SK-N-SH (cell line): ENCODE data around the gene NSUN7. TPM values are rescaled to one million over a fixed set of nuclear protein-coding genes. Genes with fewer than 3 reads are reported as not detected.

ENCODE experiments used
- CTCF ChIA-PET: fragments of 300-600, 350-600 bp; formaldehyde crosslinking; extraction: SDS; loops from one replicate; lab custom pipeline; 2021; lab: Yijun Ruan, JAX
- POLR2A ChIA-PET: fragments of 350-600 bp; sonication (Branson Sonifier 250); formaldehyde crosslinking; extraction: SDS; loops from one replicate; lab custom pipeline; 2020; ENCODE audit warnings: antibody characterized with exemption, inconsistent platforms; lab: Yijun Ruan, JAX
- DNase-seq: peaks from one replicate; pipeline ENCODE4 v3.0.0; 2012
- H2AFZ ChIP-seq: fragments of 200-600 bp; sonication (generic); 2 replicates; pipeline ENCODE4 v1.8.1; 2016; ENCODE audit warnings: antibody characterized with exemption, mild to moderate bottlenecking, low read depth
- H3F3A ChIP-seq: fragments of 200-600 bp; sonication (generic); replicated peaks from 2 replicates; pipeline ENCODE3; 2016; ENCODE audit warnings: antibody characterized with exemption, mild to moderate bottlenecking; ENCODE audit not compliant: insufficient read depth
- H3K27ac ChIP-seq, 2 experiments: fragments of 200-500 bp in 1 of 2; fragments of 200-600 bp in 1 of 2; sonication (Bioruptor generic) in 1 of 2; sonication (generic), shearing (Covaris generic) in 1 of 2; 2 replicates each; pipeline versions ENCODE4 v1.5.1 to v1.6.1; 2014 to 2016; ENCODE audit warnings: low read depth in 2 of 2, inconsistent platforms in 1 of 2, low read length in 1 of 2, mild to moderate bottlenecking in 1 of 2, mixed read lengths in 1 of 2
- H3K27me3 ChIP-seq: fragments of 200-600 bp; sonication (generic), shearing (Covaris generic); 2 replicates; pipeline ENCODE4 v1.6.1; 2016; ENCODE audit warnings: mixed run types; ENCODE audit not compliant: insufficient read depth
- H3K36me3 ChIP-seq, 2 experiments: fragments of 200-500 bp in 1 of 2; fragments of 200-600 bp in 1 of 2; sonication (Bioruptor generic) in 1 of 2; sonication (generic) in 1 of 2; replicated peaks in 1 of 2; 2 replicates each; pipeline versions ENCODE3 to v1.5.1; 2014 to 2016; ENCODE audit warnings: low read length in 1 of 2, mild to moderate bottlenecking in 1 of 2; ENCODE audit not compliant: insufficient read depth in 2 of 2, control insufficient read depth in 1 of 2
- H3K4me1 ChIP-seq, 2 experiments: fragments of 200-500 bp in 1 of 2; fragments of 200-600 bp in 1 of 2; sonication (Bioruptor generic) in 1 of 2; sonication (generic), shearing (Covaris generic) in 1 of 2; 2 replicates each; pipeline versions ENCODE4 v1.5.1 to v1.6.1; 2014 to 2016; ENCODE audit warnings: low read depth in 1 of 2, low read length in 1 of 2, mixed run types in 1 of 2; ENCODE audit not compliant: insufficient read depth in 2 of 2, control insufficient read depth in 1 of 2
- H3K4me2 ChIP-seq: fragments of 200-600 bp; sonication (generic), shearing (Covaris generic); 2 replicates; pipeline ENCODE4 v1.6.1; 2017; ENCODE audit warnings: mixed run types
- H3K4me3 ChIP-seq, 2 experiments: fragments of 200-500 bp in 1 of 2; fragments of 200-600 bp in 1 of 2; sonication (Bioruptor generic) in 1 of 2; sonication (generic), shearing (Covaris generic) in 1 of 2; 2 replicates each; pipeline versions ENCODE4 v1.5.1 to v1.8.1; 2014 to 2016; ENCODE audit warnings: low read depth in 2 of 2, inconsistent platforms in 1 of 2, low read length in 1 of 2, mild to moderate bottlenecking in 1 of 2, mixed read lengths in 1 of 2, moderate library complexity in 1 of 2
- H3K79me2 ChIP-seq: fragments of 200-600 bp; sonication (generic); 2 replicates; pipeline ENCODE4 v1.8.1; 2017; ENCODE audit warnings: mild to moderate bottlenecking; ENCODE audit not compliant: insufficient read depth
- H3K9ac ChIP-seq: fragments of 200-600 bp; sonication (generic); 2 replicates; pipeline ENCODE4 v1.6.1; 2017; ENCODE audit warnings: mixed run types
- H3K9me2 ChIP-seq: fragments of 200-600 bp; sonication (generic); 2 replicates; pipeline ENCODE4 v1.6.1; 2017; ENCODE audit warnings: mixed run types
- H3K9me3 ChIP-seq: fragments of 200-600 bp; sonication (generic); 2 replicates; pipeline ENCODE4 v1.6.1; 2017; ENCODE audit warnings: mixed run types, mild to moderate bottlenecking, moderate library complexity
- H4K20me1 ChIP-seq: fragments of 200-600 bp; sonication (generic); 2 replicates; pipeline ENCODE4 v1.6.1; 2017; ENCODE audit warnings: mild to moderate bottlenecking, mixed run types; ENCODE audit not compliant: insufficient read depth
- CHD2 ChIP-seq: fragments of 150-350 bp; IDR thresholded peaks from 2 replicates; pipeline ENCODE4 v1.6.1; 2018; ENCODE audit warnings: low read length; ENCODE audit not compliant: partially characterized antibody
- CTCF ChIP-seq: fragments of 200-600 bp; sonication (generic); IDR thresholded peaks from 2 replicates; pipeline ENCODE4 v1.6.1; 2017; ENCODE audit warnings: antibody characterized with exemption, mild to moderate bottlenecking, moderate library complexity
- FOSL2 ChIP-seq: IDR thresholded peaks from 2 replicates; pipeline ENCODE4 v1.4.0; 2012; ENCODE audit warnings: low read depth, mild to moderate bottlenecking, moderate library complexity, borderline replicate concordance
- FOXJ3 ChIP-seq: sonication (generic); formaldehyde crosslinking; IDR thresholded peaks from 2 replicates; pipeline ENCODE4 v1.5.1; 2020; ENCODE audit warnings: mild to moderate bottlenecking, missing genetic modification reagents
- FOXM1 ChIP-seq: IDR thresholded peaks from 2 replicates; pipeline ENCODE4 v1.4.0; 2012; ENCODE audit warnings: low read depth, mild to moderate bottlenecking
- IRF3 ChIP-seq: fragments of 150-350 bp; IDR thresholded peaks from 2 replicates; pipeline ENCODE4 v1.6.1; 2016; ENCODE audit warnings: mild to moderate bottlenecking, low read depth, low read length
- MEF2A ChIP-seq: IDR thresholded peaks from 2 replicates; pipeline ENCODE4 v1.4.0; 2012; ENCODE audit warnings: low read depth, borderline replicate concordance
- MXI1 ChIP-seq: IDR thresholded peaks from 2 replicates; pipeline ENCODE4 v1.6.1; 2012; ENCODE audit warnings: mild to moderate bottlenecking, low read depth, low read length, improper control_type of control experiment
- NFIC ChIP-seq: IDR thresholded peaks from 2 replicates; pipeline ENCODE4 v1.4.0; 2012; ENCODE audit warnings: borderline replicate concordance
- NRF1 ChIP-seq: IDR thresholded peaks from 2 replicates; pipeline ENCODE4 v1.6.1; 2012; ENCODE audit warnings: low read depth, mild to moderate bottlenecking, low read length
- PBX3 ChIP-seq: IDR thresholded peaks from 2 replicates; pipeline ENCODE4; 2012
- RCOR1 ChIP-seq: fragments of 150-350 bp; IDR thresholded peaks from 2 replicates; pipeline ENCODE4 v1.6.1; 2017; ENCODE audit warnings: antibody characterized with exemption, low read length
- REST ChIP-seq: IDR thresholded peaks from 2 replicates; pipeline ENCODE4 v1.6.1; 2012; ENCODE audit warnings: mild to moderate bottlenecking, low read depth, low read length, moderate library complexity
- RXRA ChIP-seq: IDR thresholded peaks from 2 replicates; pipeline ENCODE4 v1.4.0; 2012; ENCODE audit warnings: low read depth, mild to moderate bottlenecking, borderline replicate concordance
- SMC3 ChIP-seq: IDR thresholded peaks from 2 replicates; pipeline ENCODE4 v1.6.1; 2012; ENCODE audit warnings: low read depth, low read length, improper control_type of control experiment
- TAF1 ChIP-seq: IDR thresholded peaks from 2 replicates; pipeline ENCODE4 v1.6.1; 2012; ENCODE audit warnings: low read depth, mild to moderate bottlenecking, low read length, moderate library complexity, borderline replicate concordance
- TEAD4 ChIP-seq: IDR thresholded peaks from 2 replicates; pipeline ENCODE4 v1.4.0; 2012; ENCODE audit warnings: mild to moderate bottlenecking, borderline replicate concordance; ENCODE audit not compliant: insufficient read depth
- USF1 ChIP-seq: IDR thresholded peaks from 2 replicates; pipeline ENCODE4 v1.4.0; 2012; ENCODE audit warnings: low read depth, borderline replicate concordance
- USF2 ChIP-seq: fragments of 150-350 bp; IDR thresholded peaks from 2 replicates; pipeline ENCODE4 v1.6.1; 2017; ENCODE audit warnings: antibody characterized with exemption, low read length, low read depth, borderline replicate concordance
- ZBTB33 ChIP-seq: IDR thresholded peaks from 2 replicates; pipeline ENCODE4 v1.4.0; 2012; ENCODE audit warnings: low read depth, borderline replicate concordance
- WGBS: methylation state at CpG from one replicate; pipeline ENCODE4 v1.1.6; 2017; ENCODE audit warnings: low lambda C conversion rate; 5-methylcytosine and 5-hydroxymethylcytosine counted together
- polyA plus RNA-seq, 3 experiments: library from polyadenylated mRNA; depleted of rRNA; stranded (reverse); fragments of >200 nt; gene quantifications; 2 replicates each; pipeline ENCODE4 v1.2.3, GENCODE V29; 2012

NSUN7 gene
- polyA plus RNA-seq, 1 of the 3 experiments (the other 2 are of a cell fraction) = 0.28 TPM

GRCh38 chr4:40812386-40812785 is 62.6 kb downstream of the NSUN7 start:
- H3K4me2 ChIP-seq = no peak overlapping the region
- ChIA-PET POLR2A (no interaction called here), CTCF (interaction anchor here (1.4 kb wide), 1 partner anchor 29 kb away, joined by 4 read pairs; no protein-coding TSS in a partner anchor)
- H3K9ac ChIP-seq = no peak overlapping the region
- TF ChIP-seq IRF3 (no peak), CHD2 (no peak), USF2 (no peak), SMC3 (no peak), RXRA (no peak), ZBTB33 (no peak), FOXM1 (no peak), NFIC (no peak), NRF1 (no peak), CTCF (no peak), MEF2A (no peak), RCOR1 (no peak), REST (no peak), PBX3 (no peak), TEAD4 (no peak), MXI1 (no peak), FOSL2 (no peak), TAF1 (no peak), FOXJ3 (CRISPR knock-in tag) (no peak), USF1 (no peak)
- H3F3A ChIP-seq = peaks cover 3% of the 10 kb centered on the region
- H3K9me2 ChIP-seq = no peaks in the 10 kb centered on the region
- DNase-seq = no peak
- no peaks in the 10 kb centered on the region for H3K79me2 ChIP-seq
- no peak overlapping the region for H3K27ac ChIP-seq
- H3K4me1 ChIP-seq = no peaks in the 10 kb centered on the region
- 95% methylated on average over 8 of the region's 8 CpGs for WGBS
- no peak overlapping the region for H3K4me3 ChIP-seq
- no peak overlapping the region for H2AFZ ChIP-seq
- H3K9me3 ChIP-seq = no peaks in the 10 kb centered on the region
- no peaks in the 10 kb centered on the region for H4K20me1 ChIP-seq
- H3K36me3 ChIP-seq = peaks cover 46 to 51% of the 10 kb centered on the region in 2 experiments
- H3K27me3 ChIP-seq = no peaks in the 10 kb centered on the region
